Activated CD8-positive, alpha-beta T cell treated with anti-CD3 and anti-CD28 coated beads for 36 hours (primary cell): Measurements from ENCODE around the gene VPS37D. TPM values are rescaled to one million over a fixed set of nuclear protein-coding genes. Genes with fewer than 3 reads are reported as not detected.

Experiments used
- ATAC-seq: fragments of 200-7000 bp; cut with Tn5 transposase; one replicate; pipeline ENCODE4 v1.10.0; 2021; ENCODE audit warnings: mild to moderate bottlenecking, moderate library complexity
- CTCF ChIA-PET: fragments of 350-600 bp; sonication (Branson Sonifier 250); formaldehyde crosslinking; loops from one replicate; lab custom pipeline; 2021; ENCODE audit warnings: antibody characterized with exemption; lab: Charles Lee
- POLR2A ChIA-PET: fragments of 350-600 bp; sonication (Branson Sonifier 250); formaldehyde crosslinking; loops from one replicate; lab custom pipeline; 2021; ENCODE audit warnings: antibody characterized with exemption; lab: Charles Lee
- DNase-seq: peaks from one replicate; pipeline ENCODE4 v3.0.0-alpha.2; 2020
- H3K27ac Mint-ChIP-seq: one replicate; pipeline ENCODE4 v1.8.0; 2021; ENCODE audit warnings: mild to moderate bottlenecking, mixed read lengths
- H3K27me3 Mint-ChIP-seq: one replicate; pipeline ENCODE4 v1.8.0; 2021; ENCODE audit warnings: mixed read lengths
- H3K36me3 Mint-ChIP-seq: one replicate; pipeline ENCODE4 v1.8.0; 2021; ENCODE audit warnings: low read depth, mixed read lengths
- H3K4me1 Mint-ChIP-seq: one replicate; pipeline ENCODE4 v1.8.0; 2021; ENCODE audit warnings: low read depth, mixed read lengths
- H3K4me3 Mint-ChIP-seq: one replicate; pipeline ENCODE4 v1.8.0; 2021; ENCODE audit warnings: mild to moderate bottlenecking, moderate library complexity, mixed read lengths
- H3K9me3 Mint-ChIP-seq: one replicate; pipeline ENCODE4 v1.8.0; 2021; ENCODE audit warnings: mixed read lengths
- intact Hi-C: fragments of 100-400 bp; cut with micrococcal nuclease; formaldehyde crosslinking; loops from one replicate; pipeline ENCODE4 v1.10.0; 2022
- total RNA-seq, 2 experiments: library from RNA; stranded (reverse); gene quantifications; one replicate each; pipeline ENCODE4 v1.2.3, GENCODE V29; 2021
- TF ChIP-seq, protein P1 (sequence below): fragments of 200-600 bp; IDR thresholded peaks from one replicate; pipeline ENCODE4 v1.8.0; 2022; ENCODE audit warnings: antibody characterized with exemption, mild to moderate bottlenecking

Gene VPS37D
- total RNA-seq, 2 experiments from 2014 or later: 0.87 to 1.1 TPM

DNA sequence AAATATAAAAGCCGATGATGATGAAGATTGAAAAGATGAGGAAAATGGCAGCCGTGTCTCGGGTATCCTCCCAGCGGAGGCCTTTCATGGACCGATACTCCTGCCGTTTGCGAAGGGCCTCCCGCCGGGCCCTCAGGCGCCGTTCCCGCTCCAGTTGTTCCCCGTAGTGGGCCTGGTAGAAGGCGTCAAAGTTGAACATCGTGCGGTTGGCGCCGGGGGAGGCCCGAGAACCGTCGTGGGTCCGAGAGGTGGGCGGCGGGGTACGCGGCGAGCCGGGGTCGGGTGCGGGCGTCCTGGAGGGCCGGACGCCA lies 15.1 kb downstream of the VPS37D start:
- Mint-ChIP-seq H3K4me3 (peak overlapping the region; percentile 97), H3K27ac (peak overlapping the region; percentile 92), H3K9me3 (peaks cover 2% of the 10 kb centered on the region), H3K27me3 (no peaks in the 10 kb centered on the region), H3K36me3 (peaks cover 49% of the 10 kb centered on the region), H3K4me1 (peaks cover 45% of the 10 kb centered on the region)
- TF ChIP-seq, protein P1, sequence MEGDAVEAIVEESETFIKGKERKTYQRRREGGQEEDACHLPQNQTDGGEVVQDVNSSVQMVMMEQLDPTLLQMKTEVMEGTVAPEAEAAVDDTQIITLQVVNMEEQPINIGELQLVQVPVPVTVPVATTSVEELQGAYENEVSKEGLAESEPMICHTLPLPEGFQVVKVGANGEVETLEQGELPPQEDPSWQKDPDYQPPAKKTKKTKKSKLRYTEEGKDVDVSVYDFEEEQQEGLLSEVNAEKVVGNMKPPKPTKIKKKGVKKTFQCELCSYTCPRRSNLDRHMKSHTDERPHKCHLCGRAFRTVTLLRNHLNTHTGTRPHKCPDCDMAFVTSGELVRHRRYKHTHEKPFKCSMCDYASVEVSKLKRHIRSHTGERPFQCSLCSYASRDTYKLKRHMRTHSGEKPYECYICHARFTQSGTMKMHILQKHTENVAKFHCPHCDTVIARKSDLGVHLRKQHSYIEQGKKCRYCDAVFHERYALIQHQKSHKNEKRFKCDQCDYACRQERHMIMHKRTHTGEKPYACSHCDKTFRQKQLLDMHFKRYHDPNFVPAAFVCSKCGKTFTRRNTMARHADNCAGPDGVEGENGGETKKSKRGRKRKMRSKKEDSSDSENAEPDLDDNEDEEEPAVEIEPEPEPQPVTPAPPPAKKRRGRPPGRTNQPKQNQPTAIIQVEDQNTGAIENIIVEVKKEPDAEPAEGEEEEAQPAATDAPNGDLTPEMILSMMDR: no peak
- ATAC-seq (no peak), DNase-seq (no peak)
- POLR2A ChIA-PET: no interaction called here
- intact Hi-C loops: loop anchor here (5.0 kb wide), 1 partner anchor 35 kb away; the partner anchor contains the start of gene STX1A
- CTCF ChIA-PET: no interaction called here

DNA sequence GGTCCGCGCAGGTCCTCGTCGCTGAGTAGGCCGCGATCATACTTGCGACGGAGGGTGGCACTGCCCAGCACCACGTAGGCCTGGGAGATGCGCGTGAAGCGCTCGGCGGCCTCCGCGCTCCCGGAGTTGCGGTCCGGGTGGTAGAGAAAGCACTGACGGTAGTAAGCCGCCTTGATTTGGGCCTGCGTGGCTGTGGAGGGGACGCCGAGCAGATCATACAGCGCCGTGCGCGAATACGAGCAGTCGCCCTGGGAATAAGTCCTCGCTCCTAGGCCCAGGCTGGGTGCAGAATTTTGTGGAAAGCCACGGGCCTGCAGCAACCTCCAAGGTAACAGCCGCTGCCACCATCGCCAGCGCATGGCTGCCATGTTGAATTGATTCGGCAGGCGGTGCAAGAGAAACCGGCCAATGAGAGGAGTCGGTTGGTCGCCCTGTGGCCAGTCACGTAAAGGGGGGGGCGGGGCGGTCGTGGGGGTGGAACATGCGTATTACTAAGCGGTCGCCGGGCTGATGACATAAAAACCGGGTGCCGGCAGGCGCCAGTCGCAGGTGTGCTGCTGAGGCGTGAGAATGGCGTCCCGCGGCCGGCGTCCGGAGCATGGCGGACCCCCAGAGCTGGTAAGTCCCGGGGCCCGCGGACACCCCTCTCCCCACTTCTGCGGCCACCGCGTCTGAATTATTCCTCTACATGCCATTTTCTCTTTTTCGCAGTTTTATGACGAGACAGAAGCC lies 15.6 kb downstream of the VPS37D start, which contains the start of the genes BUD23 and DNAJC30:
Gene BUD23 (plus strand): TSS at position 542 of the 732 bp plus-strand sequence. CDS start 29 bp downstream, at position 571.
Gene DNAJC30 (minus strand): TSS at position 398 of the 732 bp plus-strand sequence. CDS start 30 bp downstream, at position 368.
- Mint-ChIP-seq H3K36me3 (peaks cover 45% of the 10 kb centered on the region), H3K9me3 (no peaks in the 10 kb centered on the region), H3K4me3 (peak within 1 kb of the TSS; percentile 97), H3K4me1 (peaks cover 46% of the 10 kb centered on the region), H3K27me3 (no peaks in the 10 kb centered on the region), H3K27ac (peak within 1 kb of the TSS; percentile 97)
- ChIA-PET CTCF (no interaction called here), POLR2A (interaction anchor here (1.1 to 1.3 kb wide), 3 partner anchors 12 to 14 kb away, joined by 3 to 4 read pairs (median 3); no protein-coding TSS in a partner anchor)
- ATAC-seq (peak; percentile 98), DNase-seq (peak; percentile 99)
- TF ChIP-seq, protein P1: no peak
- intact Hi-C loops: loop anchor here (5.0 kb wide), 1 partner anchor 34 kb away; the partner anchor contains the start of gene STX1A

DNA sequence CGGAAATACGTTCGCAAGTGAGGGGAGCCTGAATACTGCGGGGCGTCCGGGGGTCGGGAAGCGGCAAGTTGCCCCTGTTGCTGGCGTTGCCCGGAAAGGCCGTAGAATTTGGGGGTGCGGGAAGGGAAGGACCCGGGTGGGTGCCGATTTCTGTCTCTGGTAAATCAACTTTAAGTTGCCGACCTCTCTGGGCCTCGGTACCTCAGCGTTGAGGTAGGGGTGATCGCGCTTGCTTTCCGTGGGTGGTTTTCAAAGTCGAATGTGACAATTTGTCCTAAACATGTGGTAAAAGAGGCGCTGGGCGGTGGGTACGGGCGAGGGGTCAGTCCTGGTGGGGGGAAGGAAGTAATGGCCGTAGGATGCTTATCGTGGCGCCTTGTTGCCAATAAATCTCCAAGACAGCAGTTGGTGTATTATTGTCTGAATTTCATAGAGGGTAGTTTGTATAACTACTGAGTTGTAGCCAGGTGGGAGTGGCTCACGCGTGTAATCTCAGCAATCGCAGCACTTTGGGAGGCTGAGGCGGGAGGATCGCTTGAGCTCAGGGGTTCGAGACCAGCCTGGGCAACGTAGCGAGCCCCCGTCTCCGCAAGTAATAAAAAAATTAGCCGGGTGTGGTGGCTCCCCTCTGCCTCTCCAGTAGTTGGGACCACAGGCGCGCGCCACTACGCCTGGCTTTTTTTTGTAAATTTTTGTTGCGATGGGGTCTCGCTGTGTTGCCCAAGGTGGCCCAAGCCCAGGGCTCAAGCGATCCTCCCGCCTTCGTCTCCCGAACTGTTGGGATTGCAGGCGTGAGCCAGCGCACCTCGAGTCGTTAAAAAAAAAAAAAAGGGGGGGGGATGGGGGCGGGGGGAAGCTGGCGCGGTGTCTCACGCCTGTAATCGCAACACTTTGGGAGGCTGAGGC lies 16.4 kb downstream of the VPS37D start:
- H3K4me1 Mint-ChIP-seq: peaks cover 53% of the 10 kb centered on the region
- peaks cover 46% of the 10 kb centered on the region for H3K36me3 Mint-ChIP-seq
- intact Hi-C loops: loop anchor here (5.0 kb wide), 1 partner anchor 33 kb away; the partner anchor contains the start of gene STX1A
- peak overlapping the region; percentile 97 for H3K4me3 Mint-ChIP-seq
- ChIA-PET POLR2A (interaction anchor here (0.9 to 1.3 kb wide), 4 partner anchors 12 to 17 kb away, joined by 3 to 4 read pairs (median 3); no protein-coding TSS in a partner anchor), CTCF (no interaction called here)
- no peaks in the 10 kb centered on the region for H3K27me3 Mint-ChIP-seq
- ATAC-seq (peak; percentile 12), DNase-seq (peak; percentile 17)
- H3K9me3 Mint-ChIP-seq: no peaks in the 10 kb centered on the region
- peak overlapping the region; percentile 97 for H3K27ac Mint-ChIP-seq
- TF ChIP-seq, protein P1: no peak

DNA sequence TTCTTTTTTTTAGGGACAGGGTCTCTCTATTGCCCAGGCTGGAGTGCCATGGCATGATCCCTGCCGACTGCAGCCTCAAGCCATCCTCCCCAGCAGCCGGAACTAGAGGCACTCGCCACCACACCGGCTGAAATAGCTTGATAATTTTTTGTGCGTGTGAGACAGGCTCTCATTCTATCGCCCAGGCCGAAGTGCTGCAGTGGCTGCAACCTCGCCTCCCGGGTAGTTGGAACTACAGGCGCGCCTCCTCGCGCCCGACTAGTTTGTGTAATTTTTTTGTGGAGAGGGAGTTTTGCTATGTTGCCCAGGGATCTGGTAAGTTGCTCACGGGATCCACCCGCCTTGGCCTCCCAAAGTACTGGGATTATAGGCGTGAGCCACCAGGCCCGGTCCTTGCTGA lies 17.7 kb downstream of the VPS37D start:
- ChIA-PET POLR2A (interaction anchor here (0.6 kb wide), 1 partner anchor 73 kb away, joined by 3 read pairs; no protein-coding TSS in a partner anchor), CTCF (interaction anchor here (0.7 to 0.8 kb wide), 2 partner anchors 40 to 78 kb away, joined by 3 to 4 read pairs; no protein-coding TSS in a partner anchor)
- ATAC-seq (no peak), DNase-seq (no peak)
- TF ChIP-seq, protein P1: no peak
- Mint-ChIP-seq H3K4me1 (peaks cover 48% of the 10 kb centered on the region), H3K27ac (no peak overlapping the region), H3K27me3 (no peaks in the 10 kb centered on the region), H3K9me3 (no peaks in the 10 kb centered on the region), H3K36me3 (peaks cover 49% of the 10 kb centered on the region), H3K4me3 (peak overlapping the region; percentile 97)
- intact Hi-C loops: no loop called here
